Esophagus muscularis mucosa (tissue), 4 donors: ENCODE data around the gene S100A1. TPM values are rescaled to one million over a fixed set of nuclear protein-coding genes. Genes with fewer than 3 reads are reported as not detected.
"Not testable (repeated sequence)": the region's sequence is repeated elsewhere in the genome, so short reads cannot be mapped to it uniquely, and the experiment has no call there.

ENCODE experiments used
- DNase-seq: peaks from one replicate; pipeline ENCODE4 v3.0.0-alpha.2; 2017; ENCODE audit errors: extremely low spot score
- H3K27ac ChIP-seq, 4 donors: fragments of 200-600 bp; sonication (generic); replicated peaks in 1 of 4; 1 replicate in 3 of 4; 2 replicates in 1 of 4; pipeline ENCODE4 v1.5.1; 2016 to 2019; ENCODE audit warnings: mild to moderate bottlenecking in 1 of 4
- H3K27me3 ChIP-seq, 4 donors: fragments of 200-600 bp; sonication (generic); one replicate each; pipeline versions ENCODE4 v1.5.1 to v1.6.0; 2016 to 2019
- H3K36me3 ChIP-seq, 4 donors: fragments of 200-600 bp; sonication (generic); one replicate each; pipeline ENCODE4 v1.5.1; 2016 to 2019
- H3K4me1 ChIP-seq, 4 donors: fragments of 200-600 bp; sonication (generic); one replicate each; pipeline ENCODE4 v1.5.1; 2016 to 2019
- H3K4me3 ChIP-seq, 4 donors: fragments of 200-600 bp; sonication (generic); 1 replicate in 2 of 4; 2 replicates in 2 of 4; pipeline ENCODE4 v1.5.1; 2016 to 2019; ENCODE audit warnings: mild to moderate bottlenecking in 4 of 4, moderate library complexity in 1 of 4
- H3K9me3 ChIP-seq, 4 donors: fragments of 200-600 bp; sonication (generic); 1 replicate in 3 of 4; 2 replicates in 1 of 4; pipeline ENCODE4 v1.5.1; 2016 to 2019
- CTCF ChIP-seq, 3 experiments: fragments of 200-600 bp in 2 of 3; fragments of 450-650 bp in 1 of 3; sonication (generic) in 2 of 3; IDR thresholded peaks; one replicate each; pipeline ENCODE4 v1.5.1; 2017 to 2019; ENCODE audit warnings: antibody characterized with exemption in 3 of 3, mild to moderate bottlenecking in 2 of 3, moderate library complexity in 1 of 3
- EP300 ChIP-seq: sonication (generic); formaldehyde crosslinking; IDR thresholded peaks from one replicate; pipeline ENCODE4 v1.6.1; 2017; ENCODE audit warnings: antibody characterized with exemption
- POLR2A ChIP-seq: fragments of 450-650 bp; IDR thresholded peaks from one replicate; pipeline ENCODE4 v1.6.1; 2017; ENCODE audit warnings: antibody characterized with exemption, moderate library complexity, mild to moderate bottlenecking, low read depth
- POLR2AphosphoS5 ChIP-seq, 2 donors: sonication (generic); formaldehyde crosslinking; IDR thresholded peaks; one replicate each; pipeline ENCODE4 v1.6.1; 2017; ENCODE audit warnings: antibody characterized with exemption in 2 of 2
- WGBS: methylation state at CpG from one replicate; pipeline ENCODE4 v1.1.5; 2018; 5-methylcytosine and 5-hydroxymethylcytosine counted together
- intact Hi-C: fragments of 100-400 bp; cut with DNase I; formaldehyde crosslinking; loops from one replicate; pipeline ENCODE4 v1.15.1; 2023
- total RNA-seq, 4 donors: library from RNA; depleted of rRNA; stranded (reverse); fragments of >200 nt; gene quantifications; one replicate each; pipeline versions ENCODE4 v1.1.0 to v1.2.1, GENCODE V29; 2016

S100A1 gene
- total RNA-seq, 4 donors from 2014 or later = 4.3 to 17.9 (median 9.2) TPM

- Histone ChIP-seq H3K27ac (peak within 1 kb of the TSS; percentile 84 to 88 (median 86)), H3K36me3 (peaks cover 28 to 36% (median 33%) of the 10 kb centered on the region in 4 donors), H3K4me3 (peak within 1 kb of the TSS; percentile 73 to 82 (median 78)), H3K9me3 (no peaks in the 10 kb centered on the region), H3K27me3 (no peaks in the 10 kb centered on the region), H3K4me1 (peaks cover 14 to 31% (median 23%) of the 10 kb centered on the region in 4 donors)
- WGBS = 1% methylated on average over 34 of the region's 35 CpGs
- TF ChIP-seq POLR2A = peak; percentile 81
- peak; percentile 96 to 98 for TF ChIP-seq POLR2AphosphoS5 (IDR thresholded peaks at IDR 0.05)
- peak in 1 of 3 experiments; percentile 5 for TF ChIP-seq CTCF (IDR thresholded peaks at IDR 0.05)
- TF ChIP-seq EP300 = no peak
- peak; percentile 99 for DNase-seq
- intact Hi-C loops = no loop called here
These were observed 42.8 kb downstream of the S100A1 start, which contains the start of gene ILF2 for GRCh38 chr1:153670859-153671627. Gene ILF2, minus strand, starts transcription at chr1:153670993. Its CDS starts 71 bp downstream, at chr1:153670922.

GRCh38 chr1:153671628-153672353 is 43.6 kb downstream of the S100A1 start:
- Histone ChIP-seq H3K4me1 (peaks cover 14 to 31% (median 23%) of the 10 kb centered on the region in 4 donors), H3K36me3 (peaks cover 21 to 29% (median 26%) of the 10 kb centered on the region in 4 donors), H3K4me3 (peak overlapping the region; percentile 73 to 82 (median 78)), H3K27ac (peak overlapping the region; percentile 83 to 88 (median 86))
- DNase-seq, H3K27me3 ChIP-seq, H3K9me3 ChIP-seq, intact Hi-C loops: not testable (repeated sequence)
- TF ChIP-seq CTCF (IDR thresholded peaks at IDR 0.05) = peak; percentile 10 to 12 (median 12)
- 9% methylated on average over 28 of the region's 28 CpGs for WGBS

GRCh38 chr1:153673511-153673910 is 45.3 kb downstream of the S100A1 start:
- H3K4me3 ChIP-seq = no peak overlapping the region
- intact Hi-C loops = no loop called here

More at GRCh38 chr1:153673511-153673910, 45.3 kb downstream of the S100A1 start:
- TF ChIP-seq POLR2A (no peak), CTCF (IDR thresholded peaks at IDR 0.05) (no peak), EP300 (no peak), POLR2AphosphoS5 (IDR thresholded peaks at IDR 0.05) (no peak)
- peaks cover 26 to 42% (median 32%) of the 10 kb centered on the region in 4 donors for H3K4me1 ChIP-seq
- WGBS = 87% methylated on average over 2 of the region's 2 CpGs
- no peak overlapping the region for H3K27ac ChIP-seq
- DNase-seq = no peak
- H3K36me3 ChIP-seq = peaks cover 5 to 12% (median 9%) of the 10 kb centered on the region in 4 donors
- H3K9me3 ChIP-seq = no peaks in the 10 kb centered on the region
- H3K27me3 ChIP-seq = peaks cover 0 to 3% (median 0%) of the 10 kb centered on the region in 4 donors
